Activated CD4-positive, alpha-beta T cell treated with anti-CD3 and anti-CD28 coated beads for 4 hours (primary cell): ENCODE results near the gene DAPK1.

Source experiments
- DNase-seq, 2 donors: peaks; one replicate each; pipeline ENCODE4 v3.0.0-alpha.2; 2020

DAPK1 gene

GRCh38 chr9:87648606-87649005, 150.9 kb downstream of the DAPK1 start:
- DNase-seq = no peak

GRCh38 chr9:87650611-87651295, 153.1 kb downstream of the DAPK1 start:
- DNase-seq = no peak

GRCh38 chr9:87651431-87651830, 153.8 kb downstream of the DAPK1 start:
- no peak for DNase-seq

- no peak for DNase-seq
These were observed 156.3 kb downstream of the DAPK1 start for GRCh38 chr9:87653941-87654340.

- DNase-seq = no peak
These were observed 158.1 kb downstream of the DAPK1 start for GRCh38 chr9:87655731-87656130.

- no peak for DNase-seq
These were observed 158.8 kb downstream of the DAPK1 start for GRCh38 chr9:87656485-87656884.

- DNase-seq = no peak
These were observed 159.5 kb downstream of the DAPK1 start for GRCh38 chr9:87657190-87657589.

- DNase-seq = no peak
These were observed 160.2 kb downstream of the DAPK1 start for GRCh38 chr9:87657893-87658292.

- no peak for DNase-seq
These were observed 160.8 kb downstream of the DAPK1 start for GRCh38 chr9:87658511-87658910.

- DNase-seq = no peak
These were observed 162.1 kb downstream of the DAPK1 start for GRCh38 chr9:87659534-87660419.

GRCh38 chr9:87661241-87661640, 163.6 kb downstream of the DAPK1 start:
- no peak for DNase-seq

GRCh38 chr9:87662808-87663528, 165.3 kb downstream of the DAPK1 start:
- peak in 1 of 2 donors; percentile 24 for DNase-seq

GRCh38 chr9:87663556-87663955, 165.9 kb downstream of the DAPK1 start:
- DNase-seq = no peak

- no peak for DNase-seq
These were observed 166.7 kb downstream of the DAPK1 start for GRCh38 chr9:87664153-87665060.

- DNase-seq = no peak
These were observed 167.8 kb downstream of the DAPK1 start for GRCh38 chr9:87665505-87665904.

GRCh38 chr9:87667164-87667738, 169.6 kb downstream of the DAPK1 start:
- DNase-seq = no peak

- no peak for DNase-seq
These were observed 170.6 kb downstream of the DAPK1 start for GRCh38 chr9:87668222-87668621.

GRCh38 chr9:87668722-87669121, 171.1 kb downstream of the DAPK1 start:
- no peak for DNase-seq

GRCh38 chr9:87670572-87671264, 173.1 kb downstream of the DAPK1 start:
- no peak for DNase-seq

- DNase-seq = no peak
These were observed 173.8 kb downstream of the DAPK1 start for GRCh38 chr9:87671478-87671877.

GRCh38 chr9:87671925-87672324, 174.3 kb downstream of the DAPK1 start:
- no peak for DNase-seq
